HT1080 (cell line): ENCODE measurements around the gene GPR152. TPM values are rescaled to one million over a fixed set of nuclear protein-coding genes. Genes with fewer than 3 reads are reported as not detected.
"Not testable (repeated sequence)": the region's sequence is repeated elsewhere in the genome, so short reads cannot be mapped to it uniquely, and the experiment has no call there.

Source experiments
- DNase-seq: peaks from one replicate; pipeline ENCODE4 v3.0.0-alpha.2; 2015; ENCODE audit warnings: low read depth
- total RNA-seq: library from RNA; depleted of rRNA; stranded (reverse); fragments of >200 nt; shearing (Covaris generic); gene quantifications from 2 replicates; pipeline ENCODE4 v1.2.3, GENCODE V29; 2014

The GPR152 gene
- total RNA-seq, 1 experiment from 2014 or later, result not detected

DNA sequence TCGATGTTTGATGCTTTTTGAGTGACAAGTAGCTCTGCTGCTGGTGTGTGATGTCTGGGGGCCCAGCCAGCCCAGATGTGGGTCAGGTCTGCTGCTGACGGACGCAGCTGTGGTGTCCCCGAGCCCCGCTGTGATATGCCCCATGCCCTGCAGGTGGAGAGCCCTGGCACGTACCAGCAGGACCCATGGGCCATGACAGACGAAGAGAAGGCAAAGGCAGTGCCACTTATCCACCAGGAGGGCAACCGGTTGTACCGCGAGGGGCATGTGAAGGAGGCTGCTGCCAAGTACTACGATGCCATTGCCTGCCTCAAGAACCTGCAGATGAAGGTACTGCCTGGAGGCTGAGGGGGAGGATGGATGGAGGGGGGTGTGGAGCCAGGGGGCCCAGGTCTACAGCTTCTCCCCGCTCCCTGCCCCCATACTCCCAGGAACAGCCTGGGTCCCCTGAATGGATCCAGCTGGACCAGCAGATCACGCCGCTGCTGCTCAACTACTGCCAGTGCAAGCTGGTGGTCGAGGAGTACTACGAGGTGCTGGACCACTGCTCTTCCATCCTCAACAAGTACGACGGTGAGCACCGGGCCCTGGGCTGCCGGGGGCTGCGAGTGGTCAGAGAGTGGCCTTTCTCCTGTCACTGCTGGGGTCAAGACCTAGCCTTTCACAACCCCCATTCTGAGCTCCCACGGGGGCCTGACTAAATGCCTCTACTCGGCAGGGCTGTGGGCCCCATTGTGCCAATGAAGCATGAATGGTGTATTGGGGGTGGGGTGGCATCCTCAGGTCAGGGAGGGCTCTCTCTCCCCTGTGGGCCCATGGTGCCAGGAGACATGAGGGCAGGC is 37.6 kb upstream of the GPR152 start:
- DNase-seq, result no peak

DNA sequence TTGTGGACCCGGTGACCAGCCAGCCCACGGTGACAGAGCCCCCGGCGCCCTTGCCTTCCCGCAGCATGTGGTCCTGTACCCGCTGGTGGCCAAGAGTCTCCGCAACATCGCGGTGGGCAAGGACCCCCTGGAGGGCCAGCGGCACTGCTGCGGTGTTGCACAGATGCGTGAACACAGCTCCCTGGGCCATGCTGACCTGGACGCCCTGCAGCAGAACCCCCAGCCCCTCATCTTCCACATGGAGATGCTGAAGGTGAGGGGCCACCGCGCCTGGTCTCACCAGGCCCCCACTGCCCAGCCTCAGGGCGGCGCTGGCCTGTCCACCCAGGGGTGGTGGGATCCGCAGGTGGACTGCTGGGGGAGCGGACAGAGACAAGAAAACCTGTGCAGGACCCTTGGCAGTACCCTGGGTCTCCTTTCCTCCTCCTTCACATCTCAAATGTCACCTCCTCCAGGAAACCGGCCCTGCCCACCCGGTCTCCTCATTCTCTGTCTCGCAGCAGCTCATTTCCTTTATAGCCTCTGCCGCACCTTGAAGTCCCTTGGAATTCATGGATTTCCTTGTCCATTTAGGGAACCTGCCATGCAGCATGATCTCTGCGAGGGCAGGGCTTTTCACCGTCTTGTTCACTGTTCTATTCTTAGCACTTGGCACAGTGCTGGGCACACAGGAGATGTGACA is 36.8 kb upstream of the GPR152 start:
- no peak for DNase-seq

DNA sequence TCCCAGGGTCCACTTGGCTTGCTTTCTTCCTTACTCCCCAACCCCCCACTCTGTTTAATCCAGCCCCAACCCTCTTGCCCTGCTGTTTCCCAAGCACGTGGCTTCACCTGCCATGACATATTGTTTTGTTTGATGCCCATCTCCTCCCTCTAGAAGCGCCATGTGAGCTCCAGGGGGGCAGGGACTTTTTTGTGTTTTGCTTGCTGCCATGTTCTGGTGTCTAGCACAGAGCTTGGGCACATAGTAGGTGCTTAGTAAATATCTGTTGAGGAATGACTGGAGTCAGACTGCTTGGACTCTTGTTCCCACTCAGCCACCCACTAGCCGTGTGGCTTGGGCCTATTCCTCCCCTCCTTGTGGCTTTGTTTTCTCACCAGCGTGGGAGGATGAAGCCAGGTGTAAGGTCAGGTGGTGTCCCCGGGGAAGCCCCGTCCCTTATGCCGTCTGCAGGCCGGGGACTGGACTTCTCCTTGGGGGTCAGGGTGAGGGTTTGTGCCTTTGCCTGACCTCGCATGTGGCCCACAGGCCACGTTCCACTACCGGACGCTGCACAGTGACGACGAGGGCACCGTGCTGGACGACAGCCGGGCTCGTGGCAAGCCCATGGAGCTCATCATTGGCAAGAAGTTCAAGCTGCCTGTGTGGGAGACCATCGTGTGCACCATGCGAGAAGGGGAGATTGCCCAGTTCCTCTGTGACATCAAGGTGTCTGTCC is 34.1 kb upstream of the GPR152 start:
- no peak for DNase-seq

DNA sequence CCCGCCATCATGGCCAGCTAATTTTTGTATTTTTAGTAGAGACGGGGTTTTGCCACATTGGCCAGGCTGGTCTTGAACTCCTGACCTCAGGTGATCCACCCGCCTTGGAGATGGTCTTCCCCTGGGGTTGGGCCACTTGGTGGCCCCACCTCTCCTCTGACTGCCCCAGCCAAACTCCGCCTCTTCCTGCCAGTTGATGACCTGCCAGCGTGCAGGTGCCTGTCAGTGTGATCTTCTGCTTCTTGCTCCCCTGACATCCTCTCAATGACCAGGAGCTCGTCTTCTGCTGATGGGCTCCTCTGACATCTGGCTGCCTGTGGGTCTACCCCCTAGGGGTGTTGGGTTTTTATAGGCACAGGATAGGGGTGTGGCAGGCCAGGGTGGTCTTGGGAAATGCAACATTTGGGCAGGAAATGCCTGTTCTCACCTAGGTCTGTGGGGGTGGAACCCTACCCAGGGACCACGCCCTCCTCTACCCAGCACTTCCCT is 33.4 kb upstream of the GPR152 start:
- DNase-seq, result not testable (repeated sequence)

DNA sequence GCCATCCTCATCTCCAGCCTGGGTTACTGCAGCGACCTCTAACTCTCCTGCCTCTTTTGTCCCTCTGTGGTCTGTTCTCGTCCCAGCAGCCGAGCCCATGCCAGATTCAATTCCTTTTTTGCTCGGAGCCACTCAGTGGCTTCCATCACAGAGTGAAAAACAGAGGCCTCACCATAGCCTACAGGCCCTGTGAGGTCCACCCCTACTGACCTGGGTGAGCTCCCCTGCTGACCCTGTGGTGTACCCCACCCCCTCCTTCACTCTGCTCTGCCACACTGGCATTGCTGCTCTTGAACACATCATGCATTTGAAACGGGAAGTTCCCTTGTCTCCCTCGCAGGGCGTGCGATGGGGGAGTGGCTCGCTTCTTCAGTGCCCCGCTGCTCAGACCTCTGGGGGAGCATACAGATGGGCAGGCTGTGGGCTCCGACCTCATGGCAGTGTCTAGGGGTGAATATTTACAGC is 32.4 kb upstream of the GPR152 start:
- no peak for DNase-seq

DNA sequence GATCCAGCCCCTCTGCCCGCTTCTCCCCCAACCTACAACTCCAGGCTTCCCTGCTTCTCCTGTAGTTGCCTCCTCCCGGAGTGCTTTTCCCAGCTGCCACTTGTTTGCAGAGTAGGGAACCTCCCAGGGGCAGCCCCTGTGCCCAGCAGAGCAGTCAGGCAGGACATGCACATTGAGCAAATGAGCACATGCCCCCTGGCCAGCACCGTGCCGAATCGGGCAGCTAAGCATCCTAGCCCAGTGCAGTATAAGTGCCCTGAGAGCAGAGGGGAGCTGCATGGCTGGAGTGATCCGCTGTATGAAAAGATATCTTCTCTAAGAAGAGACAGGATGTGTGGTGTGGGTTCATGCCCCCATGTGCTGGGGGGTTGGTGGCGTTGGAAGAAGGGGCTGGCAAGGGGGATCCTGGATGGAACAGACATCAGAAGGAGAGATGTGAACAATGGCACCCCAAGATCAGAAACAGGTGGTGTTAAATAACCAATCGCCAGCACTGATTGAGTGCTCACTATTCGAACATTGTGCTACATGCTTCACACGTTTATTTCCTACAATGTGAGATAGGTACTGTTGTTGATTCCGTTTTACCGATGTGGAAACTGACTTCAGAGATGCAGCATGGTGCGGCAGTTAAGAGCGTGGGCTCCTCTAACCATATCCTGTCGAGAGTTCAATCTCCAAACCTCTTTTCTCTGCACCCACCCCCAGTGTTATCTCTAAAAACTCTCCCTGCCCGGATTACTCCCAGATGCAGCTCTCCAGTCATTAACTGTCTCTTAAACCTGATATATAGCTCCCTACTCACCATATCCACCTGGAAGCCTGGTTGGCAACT is 31.5 kb upstream of the GPR152 start:
- DNase-seq, result no peak

DNA sequence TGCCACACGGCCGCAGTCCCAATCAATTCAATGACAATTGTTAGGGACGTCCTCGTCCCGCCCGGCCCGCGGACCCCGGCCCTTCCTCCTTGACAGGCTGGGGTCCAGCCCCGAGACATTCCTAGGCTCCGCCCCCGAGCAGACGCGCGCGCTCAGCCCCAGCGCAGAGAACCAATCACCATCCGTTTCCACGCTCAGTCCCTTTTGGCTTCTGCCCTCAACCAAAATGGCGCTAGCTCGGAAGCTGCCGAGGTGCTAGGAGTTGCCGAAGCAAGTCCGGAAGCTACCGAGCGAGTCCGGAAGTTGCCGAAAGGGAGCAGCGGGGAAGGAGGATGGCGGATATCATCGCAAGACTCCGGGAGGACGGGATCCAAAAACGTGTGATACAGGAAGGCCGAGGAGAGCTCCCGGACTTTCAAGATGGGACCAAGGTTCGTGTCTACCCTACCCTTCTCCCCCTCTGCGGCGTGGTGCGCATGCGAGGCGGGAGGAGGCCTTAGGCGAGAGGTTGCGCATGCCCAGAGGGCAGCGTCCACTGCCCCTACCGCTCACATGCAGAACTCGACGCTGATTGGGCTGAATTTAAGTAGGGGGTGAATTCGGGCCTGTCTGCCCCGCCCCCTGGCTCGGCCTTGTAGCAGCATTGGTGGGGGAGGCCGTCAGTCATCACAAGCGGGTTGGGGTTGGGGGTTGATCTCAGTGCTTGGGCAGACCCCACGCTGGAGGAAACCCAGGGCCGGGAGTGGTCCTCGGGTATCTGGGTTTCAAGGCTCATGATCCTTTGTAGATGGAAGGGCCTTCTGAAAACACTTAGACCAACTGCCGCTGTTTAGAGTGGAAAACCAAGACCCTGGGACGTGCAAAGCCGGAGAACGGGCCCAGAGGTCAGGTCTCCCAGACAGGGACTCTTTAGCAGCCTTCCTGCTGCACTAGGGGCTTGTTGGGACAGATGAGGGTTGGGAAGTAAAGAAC is 30.6 kb upstream of the GPR152 start, which contains the start of gene AIP:
Gene AIP, plus strand, starts transcription at position 200 of the 972 bp plus-strand sequence. Its CDS starts 133 bp downstream, at position 333.
- DNase-seq, result peak; percentile 96

DNA sequence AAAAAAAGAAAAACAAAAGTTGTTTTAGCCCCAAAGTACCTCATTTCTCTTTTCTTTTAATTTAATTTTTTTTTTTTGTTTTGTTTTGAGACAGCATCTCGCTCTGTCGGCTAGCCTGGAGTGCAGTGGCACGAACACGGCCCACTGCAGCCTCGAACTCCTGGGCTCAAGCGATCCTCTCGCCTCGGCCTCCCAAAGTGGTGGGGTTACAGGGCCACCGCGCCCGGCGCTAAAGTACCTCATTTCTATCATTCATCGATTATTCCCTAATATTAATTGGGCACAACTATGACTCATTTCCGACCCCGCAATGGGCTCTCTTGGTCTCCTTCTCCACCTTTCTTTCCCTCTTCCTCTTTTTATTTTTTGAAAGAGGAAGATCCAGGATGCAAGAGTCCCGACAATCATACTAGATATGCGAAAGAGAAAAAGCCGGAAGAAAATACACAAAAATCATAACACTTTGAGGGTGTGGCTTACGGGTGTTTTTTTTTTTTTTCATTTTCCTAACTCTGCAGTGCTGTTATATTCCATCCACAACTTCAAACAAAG is 29.8 kb upstream of the GPR152 start:
- DNase-seq, result no peak

DNA sequence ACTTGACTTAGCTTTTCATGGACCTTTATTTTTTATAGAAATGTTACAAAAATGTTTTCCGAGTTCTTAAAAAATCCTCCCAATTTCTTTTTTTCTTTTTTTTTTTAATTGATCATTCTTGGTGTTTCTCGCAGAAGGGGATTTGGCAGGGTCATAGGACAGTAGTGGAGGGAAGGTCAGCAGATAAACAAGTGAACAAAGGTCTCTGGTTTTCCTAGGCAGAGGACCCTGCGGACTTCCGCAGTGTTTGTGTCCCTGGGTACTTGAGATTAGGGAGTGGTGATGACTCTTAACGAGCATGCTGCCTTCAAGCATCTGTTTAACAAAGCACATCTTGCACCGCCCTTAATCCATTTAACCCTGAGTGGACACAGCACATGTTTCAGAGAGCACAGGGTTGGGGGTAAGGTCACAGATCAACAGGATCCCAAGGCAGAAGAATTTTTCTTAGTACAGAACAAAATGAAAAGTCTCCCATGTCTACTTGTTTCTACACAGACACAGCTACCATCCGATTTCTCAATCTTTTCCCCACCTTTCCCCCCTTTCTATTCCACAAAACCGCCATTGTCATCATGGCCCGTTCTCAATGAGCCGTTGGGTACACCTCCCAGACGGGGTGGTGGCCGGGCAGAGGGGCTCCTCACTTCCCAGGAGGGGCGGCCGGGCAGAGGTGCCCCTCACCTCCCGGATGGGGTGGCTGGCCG is 25.0 kb upstream of the GPR152 start:
- not testable (repeated sequence) for DNase-seq

DNA sequence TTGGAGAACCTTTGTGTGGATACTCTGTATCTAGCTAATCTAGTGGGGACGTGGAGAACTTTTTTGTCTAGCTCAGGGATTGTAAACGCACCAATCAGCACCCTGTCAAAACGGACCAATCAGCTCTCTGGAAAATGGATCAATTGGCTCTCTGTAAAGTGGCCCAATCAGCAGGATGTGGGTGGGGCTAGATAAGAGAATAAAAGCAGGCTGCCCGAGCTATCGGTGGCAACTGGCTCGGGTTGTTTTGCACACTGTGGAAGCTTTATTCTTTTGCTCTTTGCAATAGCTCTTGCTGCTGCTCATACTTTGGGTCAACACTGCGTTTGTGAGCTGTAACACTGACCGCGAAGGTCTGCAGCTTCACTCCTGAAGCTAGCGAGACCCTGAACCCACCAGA is 24.2 kb upstream of the GPR152 start:
- not testable (repeated sequence) for DNase-seq

DNA sequence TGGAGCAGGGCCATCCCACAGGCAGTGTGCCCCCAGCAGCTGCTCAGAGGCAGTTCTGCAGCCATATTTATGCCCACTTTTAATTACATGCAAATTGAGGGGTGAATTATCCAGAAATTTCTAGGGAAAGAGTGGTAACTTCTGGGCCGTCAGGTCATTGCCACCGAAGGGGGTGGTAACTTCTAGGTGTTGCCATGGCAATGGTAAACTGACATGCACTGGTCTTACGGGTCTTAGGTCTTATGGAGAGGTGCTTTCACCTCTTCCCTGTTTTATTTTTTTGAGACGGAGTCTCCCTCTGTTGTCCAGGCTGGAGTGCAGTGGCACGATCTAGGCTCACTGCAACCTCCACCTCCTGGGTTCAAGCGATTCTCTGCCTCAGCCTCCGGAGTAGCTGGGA is 20.4 kb upstream of the GPR152 start:
- DNase-seq, result no peak

DNA sequence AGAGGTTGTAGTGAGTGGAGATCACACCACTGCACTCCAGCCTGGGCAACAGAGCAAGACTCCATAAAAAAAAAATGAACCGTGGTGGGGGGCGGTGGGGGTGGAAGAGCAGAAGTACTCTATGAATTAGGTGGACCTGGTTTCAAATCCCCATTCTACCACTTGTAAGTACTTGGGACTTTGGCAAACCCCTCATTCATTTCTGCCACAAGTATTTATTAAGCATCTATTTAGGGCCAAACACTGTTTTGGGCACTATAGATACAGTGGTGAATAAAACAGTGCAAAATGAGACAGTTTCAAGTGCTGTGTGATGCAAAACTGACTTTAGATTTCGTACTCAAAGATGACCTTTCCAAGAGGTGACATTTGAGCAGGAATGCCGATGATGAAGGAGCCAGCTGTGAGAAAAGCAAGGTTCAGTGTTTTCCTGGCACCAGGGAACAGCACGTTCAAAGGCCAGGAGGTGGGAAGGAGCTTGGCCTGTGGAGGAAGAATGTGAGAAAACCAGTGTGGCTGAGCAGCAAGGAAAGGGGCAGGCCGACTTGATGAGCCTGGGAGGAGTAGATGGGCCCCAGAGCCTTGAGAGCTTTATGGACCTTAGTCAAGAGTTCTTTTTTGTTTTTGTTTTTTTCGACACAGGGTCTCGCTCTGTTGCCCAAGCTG is 17.9 kb upstream of the GPR152 start:
- no peak for DNase-seq

DNA sequence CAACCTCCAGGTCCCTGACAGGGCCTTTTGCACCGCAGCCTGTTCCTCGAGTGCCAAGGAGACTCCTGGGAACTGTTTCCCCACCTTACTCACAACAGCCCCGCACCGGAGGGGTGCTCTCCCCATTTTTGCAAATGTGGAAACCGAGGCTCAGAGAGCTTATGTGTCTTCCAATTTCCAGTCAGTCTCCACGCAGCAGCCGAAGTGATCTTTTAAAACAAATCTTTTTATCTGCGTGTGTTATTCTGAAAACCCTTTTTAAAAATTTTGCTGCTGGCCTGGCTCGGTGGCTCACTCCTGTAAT is 16.9 kb upstream of the GPR152 start:
- DNase-seq, result no peak

DNA sequence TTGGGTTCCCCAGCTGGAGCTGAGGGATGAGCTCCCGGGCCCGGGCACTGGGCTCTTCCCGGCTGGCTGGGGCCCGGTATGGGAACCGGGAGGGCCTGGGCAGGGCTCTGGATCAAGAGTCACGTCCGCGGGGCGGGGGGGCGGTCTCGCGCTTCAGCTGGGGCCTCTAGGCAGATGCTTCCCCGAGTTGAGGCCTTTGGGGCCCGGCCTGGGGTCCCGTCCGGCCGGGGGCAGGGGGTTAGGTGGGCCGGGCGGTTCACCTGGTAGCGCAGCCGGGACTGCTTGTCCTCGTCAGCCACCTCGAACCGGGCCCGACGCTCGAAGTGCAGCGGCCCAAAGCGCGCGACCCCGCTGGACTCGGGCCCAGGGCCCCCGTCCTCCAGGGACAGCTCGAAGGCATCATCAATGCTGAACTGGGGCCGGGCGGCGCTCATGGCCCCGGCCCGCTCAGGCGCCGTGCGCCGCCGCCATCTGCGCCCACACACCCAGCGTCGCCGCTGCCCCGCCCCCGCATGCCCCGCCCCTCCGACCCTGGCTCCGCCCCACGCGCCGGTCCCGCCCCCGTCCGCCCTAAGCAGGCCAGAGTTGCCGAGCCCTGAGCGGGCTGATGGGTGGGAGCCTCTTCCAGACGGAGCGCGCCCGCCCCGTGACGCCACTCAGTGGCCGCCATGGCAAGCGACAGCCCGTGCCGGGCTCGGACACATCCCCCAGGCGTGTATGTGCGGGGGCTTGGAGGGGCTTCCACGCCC is 16.4 kb upstream of the GPR152 start, which contains the start of gene TMEM134:
Gene TMEM134, minus strand, starts transcription at position 493 of the 749 bp plus-strand sequence. Its CDS starts 59 bp downstream, at position 434.
- peak; percentile 74 for DNase-seq

DNA sequence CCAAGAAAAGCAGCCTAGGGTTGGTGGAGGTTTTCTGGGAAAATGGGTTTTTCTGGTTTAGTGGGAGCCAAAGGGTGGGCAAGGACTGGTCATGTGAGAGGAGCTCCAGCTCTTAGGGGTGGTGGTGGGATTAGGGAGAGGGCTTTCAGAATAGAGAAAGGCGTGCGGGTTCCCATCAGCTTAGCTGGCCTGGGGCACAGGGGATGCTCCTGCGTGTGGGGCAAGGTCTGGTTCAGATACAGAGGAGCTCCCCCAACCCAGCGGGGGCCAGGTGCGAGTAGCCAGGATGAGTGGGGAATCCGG is 15.9 kb upstream of the GPR152 start:
- no peak for DNase-seq

DNA sequence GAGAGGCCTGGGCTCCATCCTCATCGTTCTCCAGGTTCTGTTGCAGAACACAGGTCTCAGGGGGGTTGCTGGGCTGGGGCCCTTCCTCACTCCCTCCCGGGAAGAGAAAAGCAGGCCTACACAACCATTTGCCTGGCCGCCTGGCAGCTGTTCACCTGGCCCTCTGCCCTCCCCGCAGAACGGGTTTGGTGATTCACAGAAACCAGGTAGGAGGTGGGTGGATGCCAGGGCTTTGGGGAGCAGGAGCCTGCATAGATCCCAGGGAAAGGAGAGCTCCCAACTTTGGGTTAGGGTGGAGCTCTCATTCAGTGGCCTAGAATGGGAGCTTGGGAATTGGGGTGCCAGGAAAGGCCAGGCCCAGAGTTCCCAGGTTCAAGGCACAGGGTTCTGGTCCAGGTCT is 15.5 kb upstream of the GPR152 start:
- DNase-seq, result no peak

DNA sequence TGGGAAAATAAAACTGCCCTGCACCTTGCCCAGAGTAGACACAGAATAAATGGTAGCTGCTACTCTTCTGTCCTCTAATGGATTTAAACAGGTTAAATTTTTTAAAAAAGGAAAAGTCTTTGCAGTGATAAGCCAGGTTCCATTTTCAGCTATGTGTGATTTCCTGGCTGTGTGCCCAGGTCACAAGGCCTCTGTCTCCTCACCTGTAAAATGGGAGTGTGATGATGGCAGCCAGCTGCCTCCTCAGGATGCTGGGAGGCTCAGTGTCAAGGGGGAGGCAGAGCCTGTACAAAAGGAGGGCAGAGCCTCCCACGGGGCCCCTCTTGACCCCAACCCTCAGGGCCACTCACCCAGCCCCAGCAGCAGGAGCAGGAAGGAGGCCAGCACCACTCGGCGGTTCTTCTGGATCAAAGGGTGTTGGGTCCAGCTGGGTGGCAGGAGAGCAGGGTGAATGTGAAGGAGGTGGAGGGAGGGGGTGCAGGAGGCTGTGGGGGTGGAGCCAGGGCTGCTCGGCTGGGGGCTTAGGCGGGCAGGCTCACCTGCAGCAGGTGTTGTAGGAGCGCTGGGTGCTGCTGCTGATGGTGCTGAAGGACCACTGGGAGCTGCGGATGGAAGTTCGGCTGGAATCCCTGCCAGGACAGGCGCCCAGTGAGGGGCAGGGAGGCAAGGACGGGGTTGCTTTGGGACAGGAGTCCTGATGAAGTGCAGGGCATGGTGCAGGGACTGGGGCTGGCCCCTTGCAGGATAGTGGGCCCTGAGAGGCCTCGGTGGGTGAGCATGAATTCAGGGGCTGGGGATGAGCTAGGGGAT is 14.6 kb upstream of the GPR152 start:
- no peak for DNase-seq
